K562 (cell line): ENCODE data around the gene ZNF473. TPM values are rescaled to one million over a fixed set of nuclear protein-coding genes. Genes with fewer than 3 reads are reported as not detected.

Experiments used
- BRCA1 ChIP-seq, 2 experiments: fragments of 450-650 bp in 1 of 2; sonication (generic) in 1 of 2; formaldehyde crosslinking in 1 of 2; IDR thresholded peaks; 2 replicates each; pipeline versions ENCODE4 v1.5.0 to v1.6.1; 2017 to 2020; ENCODE audit warnings: mild to moderate bottlenecking in 1 of 2, missing genetic modification reagents in 1 of 2
- CXXC5 ChIP-seq: fragments of 250-450 bp; sonication (Bioruptor Pico); IDR thresholded peaks from 2 replicates; pipeline ENCODE4 v1.8.0; 2022; ENCODE audit warnings: inconsistent platforms, mild to moderate bottlenecking, moderate library complexity
- DACH1 ChIP-seq: fragments of 450-650 bp; IDR thresholded peaks from 2 replicates; pipeline ENCODE4 v1.6.1; 2018; ENCODE audit not compliant: partially characterized antibody
- ERF ChIP-seq: fragments of 450-650 bp; formaldehyde crosslinking; IDR thresholded peaks from 2 replicates; pipeline ENCODE4 v1.4.0; 2020; ENCODE audit warnings: mild to moderate bottlenecking, mixed read lengths
- ETV5 ChIP-seq: sonication (generic); formaldehyde crosslinking; IDR thresholded peaks from 2 replicates; pipeline ENCODE4 v1.4.0; 2020; ENCODE audit warnings: low read depth, mild to moderate bottlenecking, missing genetic modification reagents
- FOXJ2 ChIP-seq: fragments of 200-800 bp; sonication (Bioruptor generic); IDR thresholded peaks from 2 replicates; pipeline ENCODE4 v1.6.1; 2016; ENCODE audit warnings: missing genetic modification characterization, missing compliant biosample characterization
- GTF2E2 ChIP-seq: fragments of 200-800 bp; sonication (Bioruptor generic); IDR thresholded peaks from 2 replicates; pipeline ENCODE4 v1.6.1; 2016; ENCODE audit warnings: missing genetic modification characterization, missing compliant biosample characterization
- HDAC1 ChIP-seq, 2 experiments: fragments of 450-650 bp; IDR thresholded peaks; 2 replicates each; pipeline ENCODE4 v1.6.1; 2016 to 2017; ENCODE audit warnings: inconsistent platforms in 1 of 2, mild to moderate bottlenecking in 1 of 2, moderate library complexity in 1 of 2
- HMG20A ChIP-seq: fragments of 450-650 bp; formaldehyde crosslinking; conservative IDR thresholded peaks from 2 replicates; pipeline ENCODE4 v1.4.0; 2020; ENCODE audit warnings: mild to moderate bottlenecking, mixed read lengths
- NFRKB ChIP-seq: fragments of 450-650 bp; IDR thresholded peaks from 2 replicates; pipeline ENCODE4 v1.6.1; 2016; ENCODE audit warnings: low read depth
- PKNOX1 ChIP-seq: fragments of 450-650 bp; IDR thresholded peaks from 2 replicates; pipeline ENCODE4 v1.6.1; 2016
- PTRF ChIP-seq: fragments of 450-650 bp; IDR thresholded peaks from 2 replicates; pipeline ENCODE4 v1.6.1; 2016; ENCODE audit warnings: mild to moderate bottlenecking, missing genetic modification characterization, missing compliant biosample characterization
- PTTG1 ChIP-seq: fragments of 450-650 bp; IDR thresholded peaks from 2 replicates; pipeline ENCODE4 v1.6.1; 2016; ENCODE audit warnings: low read depth, mild to moderate bottlenecking, missing genetic modification characterization, missing compliant biosample characterization
- RBFOX2 ChIP-seq: fragments of 200-400 bp; formaldehyde crosslinking; IDR thresholded peaks from 2 replicates; pipeline ENCODE4 v1.6.1; 2017; ENCODE audit warnings: low read depth, mild to moderate bottlenecking, low read length, moderate library complexity
- SP1 ChIP-seq: sonication (generic); formaldehyde crosslinking; IDR thresholded peaks from 2 replicates; pipeline ENCODE4 v1.8.1; 2022; ENCODE audit warnings: mild to moderate bottlenecking, missing genetic modification reagents
- ZBTB9 ChIP-seq: fragments of 450-650 bp; formaldehyde crosslinking; IDR thresholded peaks from 2 replicates; pipeline ENCODE4 v1.4.0; 2020; ENCODE audit warnings: mild to moderate bottlenecking, moderate library complexity
- ZNF140 ChIP-seq: fragments of 250-450 bp; sonication (Bioruptor Pico); IDR thresholded peaks from 2 replicates; pipeline ENCODE4 v1.8.0; 2021; ENCODE audit warnings: moderate library complexity, mild to moderate bottlenecking, inconsistent platforms
- ZNF253 ChIP-seq: fragments of 250-450 bp; sonication (Bioruptor Pico); conservative IDR thresholded peaks from 2 replicates; pipeline ENCODE4 v1.6.1; 2021; ENCODE audit warnings: mild to moderate bottlenecking
- ZNF609 ChIP-seq: sonication (generic); formaldehyde crosslinking; IDR thresholded peaks from 2 replicates; pipeline ENCODE4 v1.8.1; 2023; ENCODE audit warnings: missing genetic modification reagents, mild to moderate bottlenecking, borderline replicate concordance
- ZNF655 ChIP-seq: fragments of 250-450 bp; sonication (Bioruptor Pico); IDR thresholded peaks from 2 replicates; pipeline ENCODE4 v1.5.0; 2021
- polyA plus RNA-seq, 8 experiments: library from polyadenylated mRNA; depleted of rRNA in 4 of 8; stranded (reverse) in 5 of 8; unstranded in 3 of 8; fragments of >200 nt; fragmentation: Nextera tagmentation in 2 of 8; fragmentation: Illumina TruSeq in 1 of 8; extraction: Ambion mirVana in 2 of 8; extraction: Trizol in 1 of 8; gene quantifications; 2 replicates each; pipeline versions ENCODE4 v1.2.1 to v1.2.3, GENCODE V29; 2011 to 2014; ENCODE audit warnings: inconsistent platforms in 1 of 8, missing spikeins in 1 of 8
- total RNA-seq, 7 experiments: library from RNA; depleted of rRNA in 6 of 7; stranded (reverse); fragments of >200 nt in 6 of 7; fragmentation: Illumina TruSeq in 2 of 7; extraction: Trizol in 2 of 7; gene quantifications; 2 replicates each; pipeline versions ENCODE4 v1.2.1 to v1.2.3, GENCODE V29; 2011 to 2021; ENCODE audit warnings: low replicate concordance in 1 of 7

ZNF473 gene
- total and polyA plus RNA-seq, 9 of the 15 experiments (the other 6 are each of a cell fraction or from before 2014, with no cell fraction given) = 8.2 to 34.0 (median 28.5) TPM

- TF ChIP-seq RBFOX2 (0 out of 2 replicates have a peak, but pooled peaks have one; percentile 12), ZBTB9 (CRISPR knock-in tag) (no peak), ZNF253 (CRISPR knock-in tag) (no peak), SP1 (CRISPR knock-in tag) (no peak), PTTG1 (tag) (no peak), HDAC1 (IDR thresholded peaks at IDR 0.05) (0 out of 4 replicates have a peak, but pooled peaks of 1 of the 2 experiments have one; percentile 36), PTRF (tag) (no peak), PKNOX1 (peak; percentile 86), HMG20A (CRISPR knock-in tag) (no peak), ZNF655 (CRISPR knock-in tag) (no peak), ETV5 (CRISPR knock-in tag) (no peak), FOXJ2 (tag) (peak; percentile 94), GTF2E2 (tag) (no peak), ZNF609 (no peak), CXXC5 (CRISPR knock-in tag) (peak; percentile 80), DACH1 (no peak), NFRKB (no peak), ZNF140 (no peak), BRCA1 (IDR thresholded peaks at IDR 0.05) (no peak), BRCA1 (CRISPR knock-in tag; IDR thresholded peaks at IDR 0.05) (no peak), ERF (CRISPR knock-in tag) (no peak)
Observed at GRCh38 chr19:50050406-50051227, 24.8 kb downstream of the ZNF473 start (continued).
